Activated B cell treated with CpG ODN at 0.5 μM for 24 hours (primary cell): Measurements from ENCODE around the gene PAWR. TPM values are rescaled to one million over a fixed set of nuclear protein-coding genes. Genes with fewer than 3 reads are reported as not detected.
"Not testable (repeated sequence)": the region's sequence is repeated elsewhere in the genome, so short reads cannot be mapped to it uniquely, and the experiment has no call there.

Experiments
- ATAC-seq: fragments of 200-7000 bp; cut with Tn5 transposase; one replicate; pipeline ENCODE4 v1.10.0; 2021; ENCODE audit warnings: low read depth, mild to moderate bottlenecking, moderate library complexity
- CTCF ChIA-PET: fragments of 350-600 bp; sonication (Branson Sonifier 250); formaldehyde crosslinking; loops from one replicate; lab custom pipeline; 2021; ENCODE audit warnings: antibody characterized with exemption; lab: Charles Lee
- POLR2A ChIA-PET: fragments of 350-600 bp; sonication (Branson Sonifier 250); formaldehyde crosslinking; loops from one replicate; lab custom pipeline; 2021; ENCODE audit warnings: antibody characterized with exemption; lab: Charles Lee
- DNase-seq: peaks from one replicate; pipeline ENCODE4 v3.0.0; 2022
- H3K27ac Mint-ChIP-seq: one replicate; pipeline ENCODE4 v1.8.0; 2020; ENCODE audit warnings: mixed read lengths
- H3K27me3 Mint-ChIP-seq: one replicate; pipeline ENCODE4 v1.8.0; 2021; ENCODE audit warnings: mixed read lengths
- H3K36me3 Mint-ChIP-seq: one replicate; pipeline ENCODE4 v1.8.0; 2021; ENCODE audit warnings: low read depth, mixed read lengths
- H3K4me1 Mint-ChIP-seq: one replicate; pipeline ENCODE4 v1.8.0; 2021; ENCODE audit warnings: mixed read lengths
- H3K4me3 Mint-ChIP-seq: one replicate; pipeline ENCODE4 v1.8.0; 2020; ENCODE audit warnings: mild to moderate bottlenecking, mixed read lengths
- H3K9me3 Mint-ChIP-seq: one replicate; pipeline ENCODE4 v1.8.0; 2020; ENCODE audit warnings: mixed read lengths
- CTCF ChIP-seq: fragments of 200-600 bp; IDR thresholded peaks from one replicate; pipeline ENCODE4 v1.8.0; 2022; ENCODE audit warnings: antibody characterized with exemption, mild to moderate bottlenecking
- intact Hi-C: fragments of 100-400 bp; cut with micrococcal nuclease; formaldehyde crosslinking; loops from one replicate; pipeline ENCODE4 v1.15.1; 2024
- total RNA-seq: library from RNA; stranded (reverse); gene quantifications from 2 replicates; pipeline ENCODE4 v1.2.3, GENCODE V29; 2022

PAWR gene
- total RNA-seq, 1 donor from 2014 or later = 53.1 TPM

DNA sequence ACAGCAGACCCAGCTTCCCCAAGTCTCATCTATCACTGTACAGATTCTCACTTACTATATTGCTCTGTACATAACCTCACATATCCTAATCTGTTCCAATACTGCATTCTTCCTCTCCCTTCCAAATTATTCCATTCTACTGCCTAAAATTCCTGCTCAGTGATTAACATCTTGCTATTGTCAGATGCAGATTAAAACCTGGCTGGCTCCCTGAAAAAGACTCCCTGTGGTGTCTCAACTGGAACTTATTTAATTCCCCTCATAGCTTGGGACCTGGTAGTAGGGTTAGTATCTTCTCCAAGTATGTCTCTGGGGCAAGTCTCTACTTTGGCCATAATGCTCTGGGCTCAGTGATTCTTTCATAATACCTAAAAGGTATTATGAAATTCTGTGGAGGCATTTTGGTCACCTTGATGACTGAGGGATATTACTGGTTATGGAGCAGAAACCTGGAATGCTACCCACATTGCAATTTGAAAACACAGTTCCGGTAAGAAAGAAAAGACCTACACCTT, 55.8 kb downstream of the PAWR start:
- H3K27ac Mint-ChIP-seq = no peak overlapping the region
- ChIA-PET POLR2A (interaction anchor here (0.6 kb wide), 1 partner anchor 19 kb away, joined by 3 read pairs; no protein-coding TSS in a partner anchor), CTCF (no interaction called here)
- no peak overlapping the region for H3K4me3 Mint-ChIP-seq
- DNase-seq (no peak), ATAC-seq (no peak)
- H3K9me3 Mint-ChIP-seq = no peaks in the 10 kb centered on the region
- peaks cover 3% of the 10 kb centered on the region for H3K4me1 Mint-ChIP-seq
- no peak for TF ChIP-seq CTCF
- H3K27me3 Mint-ChIP-seq = no peaks in the 10 kb centered on the region
- intact Hi-C loops = no loop called here
- H3K36me3 Mint-ChIP-seq = no peaks in the 10 kb centered on the region

DNA sequence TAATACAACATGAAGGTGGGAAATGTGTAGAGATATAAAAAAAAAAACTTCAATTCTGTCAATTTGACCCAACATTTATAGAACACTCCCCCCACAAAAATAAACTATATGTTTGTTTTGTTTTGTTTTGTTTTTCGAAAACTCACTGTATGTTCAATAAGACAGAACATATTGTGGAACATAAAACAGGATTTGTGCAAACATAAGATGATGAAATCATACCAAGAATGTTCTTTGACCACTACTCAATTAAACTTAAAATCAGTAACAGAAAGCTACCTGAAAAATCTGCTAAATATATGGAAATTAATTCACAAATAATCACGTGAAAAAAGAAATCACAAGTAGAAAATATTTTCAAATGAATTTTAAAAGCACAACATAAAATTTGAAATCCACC, 61.2 kb downstream of the PAWR start:
- Mint-ChIP-seq H3K27ac (no peak overlapping the region), H3K4me3 (no peak overlapping the region), H3K4me1 (peaks cover 4% of the 10 kb centered on the region), H3K36me3 (no peaks in the 10 kb centered on the region), H3K27me3 (no peaks in the 10 kb centered on the region), H3K9me3 (peaks cover 2% of the 10 kb centered on the region)
- TF ChIP-seq CTCF = no peak
- ChIA-PET POLR2A (no interaction called here), CTCF (no interaction called here)
- intact Hi-C loops = no loop called here
- DNase-seq = no peak
- ATAC-seq = no peak

DNA sequence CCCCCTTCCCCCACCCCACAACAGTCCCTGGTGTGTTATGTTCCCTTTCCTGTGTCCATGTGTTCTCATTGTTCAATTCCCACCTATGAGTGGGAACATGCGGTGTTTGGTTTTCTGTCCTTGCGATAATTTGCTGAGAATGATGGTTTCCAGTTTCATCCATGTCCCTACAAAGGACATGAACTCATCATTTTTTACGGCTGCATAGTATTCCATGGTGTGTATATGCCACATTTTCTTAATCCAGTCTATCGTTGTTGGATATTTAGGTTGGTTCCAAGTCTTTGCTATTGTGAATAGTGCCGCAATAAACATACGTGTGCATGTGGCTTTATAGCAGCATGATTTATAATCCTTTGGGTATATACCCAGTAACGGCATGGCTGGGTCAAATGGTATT, 64.0 kb downstream of the PAWR start:
- H3K4me1 Mint-ChIP-seq, ATAC-seq, DNase-seq, H3K27me3 Mint-ChIP-seq, H3K36me3 Mint-ChIP-seq, H3K27ac Mint-ChIP-seq, H3K9me3 Mint-ChIP-seq, H3K4me3 Mint-ChIP-seq, CTCF ChIA-PET, intact Hi-C loops, POLR2A ChIA-PET: not testable (repeated sequence)

DNA sequence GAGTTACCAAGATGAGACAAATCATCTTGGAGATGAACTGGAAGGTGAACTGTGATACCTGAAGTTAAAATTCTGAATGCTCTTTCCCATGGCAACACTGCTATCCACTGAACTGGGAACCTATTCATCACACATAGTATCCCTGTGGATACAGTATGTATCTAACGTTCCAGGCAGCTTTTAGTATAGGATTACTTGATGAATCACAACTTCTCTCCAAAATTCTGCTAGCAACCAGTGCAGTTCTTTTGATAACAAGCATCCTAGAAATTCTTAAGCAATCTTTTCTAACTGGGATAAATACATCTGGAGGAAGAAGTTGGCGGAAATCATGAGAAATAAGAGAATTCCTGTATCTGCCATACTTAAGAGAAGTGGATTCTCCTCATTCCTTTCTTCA, 66.4 kb downstream of the PAWR start:
- CTCF ChIA-PET = no interaction called here

GRCh38 chr12:79619872-79620562, 70.7 kb downstream of the PAWR start:
- H3K4me3 Mint-ChIP-seq = no peak overlapping the region
- CTCF ChIA-PET = no interaction called here

More for the DNA sequence above, 66.4 kb downstream of the PAWR start:
- H3K27me3 Mint-ChIP-seq = no peaks in the 10 kb centered on the region
- no peak overlapping the region for H3K4me3 Mint-ChIP-seq
- H3K27ac Mint-ChIP-seq = no peak overlapping the region
- peaks cover 2% of the 10 kb centered on the region for H3K9me3 Mint-ChIP-seq
- intact Hi-C loops = no loop called here
- no peak for ATAC-seq
- DNase-seq = no peak
- peaks cover 15% of the 10 kb centered on the region for H3K36me3 Mint-ChIP-seq
- H3K4me1 Mint-ChIP-seq = peaks cover 3% of the 10 kb centered on the region
- TF ChIP-seq CTCF = no peak
- POLR2A ChIA-PET = no interaction called here

More at GRCh38 chr12:79619872-79620562, 70.7 kb downstream of the PAWR start:
- Mint-ChIP-seq H3K36me3 (peaks cover 27% of the 10 kb centered on the region), H3K4me1 (peaks cover 21% of the 10 kb centered on the region), H3K27me3 (no peaks in the 10 kb centered on the region), H3K27ac (no peak overlapping the region), H3K9me3 (no peaks in the 10 kb centered on the region)
- POLR2A ChIA-PET = no interaction called here
- DNase-seq (no peak), ATAC-seq (no peak)
- intact Hi-C loops = loop anchor here (5.0 kb wide), 1 partner anchor 72 kb away; the partner anchor contains the start of gene PAWR
- TF ChIP-seq CTCF = no peak
